SU-DHL-6 (cell line): ENCODE results near the gene DRD3.

ENCODE experiments used
- H2AFZ ChIP-seq: fragments of 200-600 bp; sonication (generic); 2 replicates; pipeline ENCODE4 v1.6.1; 2014; ENCODE audit warnings: low read depth, mild to moderate bottlenecking, moderate library complexity, mixed read lengths, antibody characterized with exemption, low read length; ENCODE audit not compliant: severe bottlenecking
- H3F3A ChIP-seq: fragments of 200-600 bp; shearing (Covaris generic); 2 replicates; pipeline ENCODE4 v1.6.0; 2016; ENCODE audit warnings: antibody characterized with exemption, mild to moderate bottlenecking; ENCODE audit not compliant: insufficient read depth
- H3K27ac ChIP-seq: fragments of 200-600 bp; sonication (generic); 2 replicates; pipeline ENCODE4 v1.5.1; 2016; ENCODE audit warnings: low read depth, mild to moderate bottlenecking, low read length, moderate library complexity, mixed read lengths
- H3K27me3 ChIP-seq: fragments of 200-600 bp; sonication (generic), shearing (Covaris generic); 2 replicates; pipeline ENCODE4 v1.6.0; 2014; ENCODE audit warnings: mild to moderate bottlenecking, low read length
- H3K36me3 ChIP-seq: fragments of 200-600 bp; sonication (generic); 2 replicates; pipeline ENCODE4 v1.6.1; 2014; ENCODE audit warnings: mild to moderate bottlenecking, low read length, mixed read lengths
- H3K4me2 ChIP-seq: fragments of 300-600, 200-600 bp; shearing (Covaris generic), sonication (generic); 2 replicates; pipeline ENCODE4 v1.6.0; 2014; ENCODE audit warnings: low read length, low read depth, mild to moderate bottlenecking; ENCODE audit not compliant: poor library complexity, severe bottlenecking
- H3K4me3 ChIP-seq: fragments of 200-600 bp; sonication (generic); 2 replicates; pipeline ENCODE4 v1.5.1; 2014; ENCODE audit warnings: antibody characterized with exemption, low read length, mild to moderate bottlenecking, mixed read lengths; ENCODE audit not compliant: insufficient read depth, poor library complexity, severe bottlenecking
- H3K79me2 ChIP-seq: fragments of 200-600 bp; sonication (generic); 2 replicates; pipeline ENCODE4 v1.6.1; 2014; ENCODE audit warnings: mild to moderate bottlenecking, low read length, moderate library complexity; ENCODE audit not compliant: insufficient read depth
- H3K9ac ChIP-seq: fragments of 200-600 bp; sonication (generic); 2 replicates; pipeline ENCODE4 v1.7.0; 2014; ENCODE audit warnings: mild to moderate bottlenecking, low read length
- H3K9me2 ChIP-seq: fragments of 200-600 bp; sonication (generic); replicated peaks from 2 replicates; pipeline ENCODE4 v1.6.1; 2014; ENCODE audit warnings: low read length; ENCODE audit not compliant: insufficient read depth
- H3K9me3 ChIP-seq: fragments of 200-600 bp; sonication (generic); 2 replicates; pipeline ENCODE4 v1.6.1; 2014; ENCODE audit warnings: low read length, mixed read lengths; ENCODE audit not compliant: insufficient read depth
- H4K20me1 ChIP-seq: fragments of 200-600 bp; sonication (generic); 2 replicates; pipeline ENCODE4 v1.6.1; 2014; ENCODE audit warnings: low read depth, mild to moderate bottlenecking, antibody characterized with exemption, low read length, moderate library complexity, mixed read lengths
- CTCF ChIP-seq: fragments of 200-600 bp; sonication (generic); IDR thresholded peaks from one replicate; pipeline ENCODE4 v1.5.1; 2017; ENCODE audit warnings: antibody characterized with exemption, mild to moderate bottlenecking, low read length, moderate library complexity; ENCODE audit not compliant: insufficient read depth, poor library complexity, severe bottlenecking
- EZH2phosphoT487 ChIP-seq: fragments of 200-600 bp; sonication (generic), shearing (Covaris generic); conservative IDR thresholded peaks from 2 replicates; pipeline ENCODE4 v1.6.1; 2018; ENCODE audit warnings: mild to moderate bottlenecking, antibody characterized with exemption, low read length, moderate library complexity, mixed read lengths

Gene DRD3

GRCh38 chr3:114213627-114214541, 35.0 kb upstream of the DRD3 start:
- peak overlapping the region; percentile 63 for H3K4me3 ChIP-seq
- H3K4me2 ChIP-seq: peak overlapping the region; percentile 98
- no peaks in the 10 kb centered on the region for H3K27me3 ChIP-seq

GRCh38 chr3:114213292-114213626, 34.4 kb upstream of the DRD3 start:
- no peaks in the 10 kb centered on the region for H3K27me3 ChIP-seq
- no peaks in the 10 kb centered on the region for H3K79me2 ChIP-seq
- no peaks in the 10 kb centered on the region for H4K20me1 ChIP-seq
- no peaks in the 10 kb centered on the region for H3K36me3 ChIP-seq
- no peaks in the 10 kb centered on the region for H3K9me2 ChIP-seq
- no peaks in the 10 kb centered on the region for H3K9me3 ChIP-seq
- H3K4me3 ChIP-seq: no peak overlapping the region
- H3K27ac ChIP-seq: peak overlapping the region; percentile 99
- H3F3A ChIP-seq: peaks cover 26% of the 10 kb centered on the region
- TF ChIP-seq EZH2phosphoT487 (no peak), CTCF (no peak)
- peak overlapping the region; percentile 98 for H3K4me2 ChIP-seq
- H3K9ac ChIP-seq: peak overlapping the region; percentile 64; the same call in 1 of the 2 replicates
- H2AFZ ChIP-seq: peak overlapping the region; percentile 57

More at GRCh38 chr3:114213627-114214541, 35.0 kb upstream of the DRD3 start:
- Histone ChIP-seq H3K9me2 (no peaks in the 10 kb centered on the region), H4K20me1 (no peaks in the 10 kb centered on the region), H3K79me2 (no peaks in the 10 kb centered on the region), H2AFZ (peak overlapping the region; percentile 57), H3K9me3 (no peaks in the 10 kb centered on the region), H3F3A (peaks cover 26% of the 10 kb centered on the region), H3K9ac (peak overlapping the region; percentile 64), H3K27ac (peak overlapping the region; percentile 99), H3K36me3 (no peaks in the 10 kb centered on the region)
- TF ChIP-seq EZH2phosphoT487 (no peak), CTCF (peak; percentile 18)

DNA sequence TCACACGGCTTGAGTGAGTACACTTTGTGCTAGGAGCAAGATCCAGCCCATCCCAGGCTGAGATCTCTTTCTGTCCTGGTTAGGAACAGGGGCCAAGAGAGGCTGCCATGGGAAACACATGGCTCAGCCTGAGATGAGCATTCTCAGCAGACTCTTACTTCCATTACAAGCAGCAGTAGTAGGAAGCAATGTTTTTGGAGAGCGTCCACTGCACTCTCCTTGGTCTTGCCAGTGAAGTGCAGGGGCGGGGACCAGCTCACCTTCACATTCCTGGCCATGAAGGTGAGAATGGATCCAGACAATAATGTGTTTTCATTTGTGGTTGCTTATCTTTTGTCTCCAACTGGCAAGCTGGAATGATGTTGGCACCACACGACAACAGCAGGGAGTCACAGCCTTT, 33.8 kb upstream of the DRD3 start:
- Histone ChIP-seq H3K9me2 (no peaks in the 10 kb centered on the region), H3K9ac (0 out of 2 replicates have a peak overlapping the region, but pooled peaks have one; percentile 64), H3K79me2 (no peaks in the 10 kb centered on the region), H3K4me2 (peak overlapping the region; percentile 98), H3F3A (peaks cover 26% of the 10 kb centered on the region), H3K36me3 (no peaks in the 10 kb centered on the region), H4K20me1 (no peaks in the 10 kb centered on the region), H3K27ac (peak overlapping the region; percentile 99), H3K9me3 (no peaks in the 10 kb centered on the region), H3K27me3 (no peaks in the 10 kb centered on the region), H2AFZ (no peak overlapping the region), H3K4me3 (no peak overlapping the region)
- TF ChIP-seq EZH2phosphoT487: no peak
- no peak for TF ChIP-seq CTCF
